A549 treated with CpdA at 1 μM for 4 hours (cell line): ENCODE results near the gene OR2A5. TPM values are rescaled to one million over a fixed set of nuclear protein-coding genes. Genes with fewer than 3 reads are reported as not detected.

Experiments used
- total RNA-seq: library from RNA; stranded (reverse); fragments of 200-300 nt; extraction: Qiagen RNA extraction; gene quantifications from 5 replicates; pipeline ENCODE4 v1.2.3, GENCODE V29; 2022; ENCODE audit warnings: low read depth

Gene OR2A5, protein sequence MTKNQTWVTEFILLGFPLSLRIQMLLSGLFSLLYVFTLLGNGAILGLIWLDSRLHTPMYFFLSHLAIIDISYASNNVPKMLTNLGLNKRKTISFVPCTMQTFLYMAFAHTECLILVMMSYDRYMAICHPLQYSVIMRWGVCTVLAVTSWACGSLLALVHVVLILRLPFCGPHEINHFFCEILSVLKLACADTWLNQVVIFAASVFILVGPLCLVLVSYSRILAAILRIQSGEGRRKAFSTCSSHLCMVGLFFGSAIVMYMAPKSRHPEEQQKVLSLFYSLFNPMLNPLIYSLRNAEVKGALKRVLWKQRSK
- not detected in 5 replicates for total RNA-seq

DNA sequence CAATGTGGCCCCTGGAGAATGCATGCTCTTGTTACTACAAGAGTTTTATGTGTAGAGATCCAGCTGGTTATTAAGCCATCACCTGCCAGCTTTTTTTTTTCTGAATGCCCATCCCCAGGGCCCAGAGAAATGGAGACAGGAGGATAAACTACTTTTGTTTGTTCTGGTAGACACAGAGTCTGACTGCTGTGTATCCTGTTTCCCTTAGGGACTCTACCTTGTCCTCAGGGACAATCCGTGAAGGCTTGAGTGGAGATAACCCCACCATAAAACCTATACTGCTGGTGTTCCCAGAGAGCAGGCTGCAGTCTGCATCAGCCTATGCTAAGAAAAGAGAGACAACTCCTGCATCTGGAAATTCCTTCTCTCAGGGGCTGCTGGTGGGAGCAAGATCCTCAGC, at the start of gene OR2A5:
OR2A5 (plus strand) TSS at position 301 of the 400 bp plus-strand sequence. CDS start 1,454 bp downstream, outside the sequence.

DNA sequence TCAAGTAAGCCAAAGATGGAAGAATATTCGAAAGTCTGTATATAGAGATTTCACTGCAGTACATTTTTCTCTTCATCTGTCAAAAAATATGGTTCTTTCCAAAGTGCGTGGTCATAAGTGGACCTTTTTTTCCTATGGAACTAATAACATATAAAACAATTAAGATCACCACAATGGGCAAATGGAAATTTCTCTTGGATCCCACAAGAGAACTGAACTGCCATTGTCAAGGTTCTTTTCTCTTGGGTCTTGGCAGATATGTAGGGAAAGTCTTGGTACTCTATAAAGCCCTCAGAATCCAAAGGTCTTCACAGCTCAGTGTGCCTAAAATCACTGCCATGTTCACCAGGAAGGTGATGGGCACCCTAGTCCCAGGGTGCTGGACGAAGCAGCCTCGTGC, 48.7 kb upstream of the OR2A5 start, which contains the start of gene OR6B1:
OR6B1 (plus strand) TSS at position 301 of the 400 bp plus-strand sequence. CDS start 3,677 bp downstream, outside the sequence.

DNA sequence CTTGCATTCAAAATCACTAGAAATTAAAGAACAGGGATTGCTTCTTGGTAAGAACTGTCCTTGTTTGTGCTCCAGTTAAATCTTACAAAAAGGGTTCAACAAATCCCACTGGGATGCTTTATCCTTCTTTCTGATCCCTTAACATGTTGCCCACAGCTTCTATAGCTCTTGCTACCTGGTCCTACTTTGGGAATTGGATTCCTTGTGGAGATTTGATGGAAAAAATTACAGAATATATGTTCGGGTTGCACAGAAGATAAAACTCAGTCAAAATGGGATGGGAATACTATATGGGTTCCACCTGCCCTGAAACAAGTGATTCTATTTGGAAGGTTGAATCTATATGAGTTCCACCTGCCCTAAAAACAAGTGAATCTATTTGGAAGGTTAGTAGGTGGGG, 20.8 kb downstream of the OR2A5 start, which contains the start of gene OR2A25:
OR2A25 (plus strand) TSS at position 301 of the 400 bp plus-strand sequence. CDS start 4,409 bp downstream, outside the sequence.

DNA sequence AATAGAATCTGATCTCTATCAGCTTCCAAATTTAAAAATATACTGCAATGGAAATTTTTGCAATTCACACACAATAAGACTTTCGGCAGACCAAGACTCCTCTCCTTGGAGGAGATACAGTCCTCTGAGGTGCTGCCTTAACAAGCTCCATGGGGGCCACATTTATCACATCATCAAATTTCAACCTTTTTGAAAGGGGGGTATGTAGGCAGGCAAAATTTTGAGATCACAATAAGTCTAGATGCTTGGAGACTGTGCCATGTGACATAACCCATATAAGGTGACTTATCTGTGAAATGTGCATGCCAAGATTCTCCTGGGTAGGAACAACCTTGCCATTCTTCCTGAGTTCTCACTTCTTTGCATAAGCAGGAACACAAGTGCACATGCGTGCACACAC, 37.2 kb downstream of the OR2A5 start, which contains the start of gene OR2A12:
OR2A12 (plus strand) TSS at position 301 of the 400 bp plus-strand sequence. CDS start 8,830 bp downstream, outside the sequence.

Other genes with a start within 250 kb of the OR2A5 start
- gene TCAF1, start 146.8 kb upstream of the OR2A5 start, total RNA-seq, result 14.3 to 22.7 TPM (median 20.0 TPM) in 5 replicates
- gene OR2F2, start 113.7 kb upstream of the OR2A5 start, total RNA-seq, result not detected in 5 replicates
- not detected in 5 replicates for gene OR2F1, start 94.1 kb upstream of the OR2A5 start, total RNA-seq
- gene OR6B1, start 48.6 kb upstream of the OR2A5 start, total RNA-seq, result not detected in 5 replicates
- not detected in 5 replicates for gene OR2A25, start 20.9 kb downstream of the OR2A5 start, total RNA-seq
- not detected in 5 replicates for gene OR2A12, start 37.3 kb downstream of the OR2A5 start, total RNA-seq
- gene OR2A2, start 60.6 kb downstream of the OR2A5 start, total RNA-seq, result not detected in 5 replicates
- not detected in 5 replicates for gene OR2A14, start 74.2 kb downstream of the OR2A5 start, total RNA-seq
- not detected in 5 replicates for gene CTAGE4, start 134.5 kb downstream of the OR2A5 start, total RNA-seq
- gene ARHGEF35, start 146.9 kb downstream of the OR2A5 start, total RNA-seq, result 0.22 to 0.40 TPM (median 0.27 TPM) in 5 replicates
- not detected in 5 replicates for gene OR2A42, start 190.7 kb downstream of the OR2A5 start, total RNA-seq
- not detected in 5 replicates for gene OR2A7, start 215.8 kb downstream of the OR2A5 start, total RNA-seq
- 0.03 to 0.08 TPM in 2 of 5 replicates, not detected in the others for gene CTAGE8, start 220.3 kb downstream of the OR2A5 start, total RNA-seq